ENCODE data around the gene AKR1C8.
"Not testable (repeated sequence)": the region's sequence is repeated elsewhere in the genome, so short reads cannot be mapped to it uniquely, and the experiment has no call there.

GRCh38 chr10:5209776-5210175 is 24.8 kb upstream of the AKR1C8 start:
- not testable (repeated sequence) for TF ChIP-seq CTCF (IDR thresholded peaks at IDR 0.05); EZH2 (IDR thresholded peaks at IDR 0.05; ENCODE audit: borderline replicate concordance, insufficient read depth, low read depth, low read length, poor library complexity, severe bottlenecking)

Data from B cell (primary cell).